ENCODE results near the gene MINK1.
"Not testable (repeated sequence)": the region's sequence is repeated elsewhere in the genome, so short reads cannot be mapped to it uniquely, and the experiment has no call there.

Gene MINK1

GRCh38 chr17:4812690-4813089 is 20.4 kb upstream of the MINK1 start:
- no peak for DNase-seq

GRCh38 chr17:4815043-4815675 is 18.0 kb upstream of the MINK1 start:
- no peak for DNase-seq

GRCh38 chr17:4816826-4817225 is 16.3 kb upstream of the MINK1 start:
- no peak for DNase-seq

GRCh38 chr17:4818276-4818675 is 14.9 kb upstream of the MINK1 start:
- no peak for DNase-seq

GRCh38 chr17:4822835-4823234 is 10.3 kb upstream of the MINK1 start:
- DNase-seq, result no peak

GRCh38 chr17:4823373-4824089 is 9.6 kb upstream of the MINK1 start:
- no peak for DNase-seq

GRCh38 chr17:4827399-4827798 is 5.7 kb upstream of the MINK1 start:
- DNase-seq, result no peak

GRCh38 chr17:4832829-4833177 is 337 bp upstream of the MINK1 start:
- DNase-seq, result not testable (repeated sequence)

GRCh38 chr17:4833941-4834680 is 971 bp downstream of the MINK1 start:
- no peak for DNase-seq

- no peak for DNase-seq
These were observed 1.5 kb downstream of the MINK1 start for GRCh38 chr17:4834681-4835020.

- no peak for DNase-seq
These were observed 3.1 kb downstream of the MINK1 start for GRCh38 chr17:4836221-4836620.

GRCh38 chr17:4837471-4838308 is 4.5 kb downstream of the MINK1 start:
- no peak for DNase-seq

- DNase-seq, result no peak
These were observed 5.2 kb downstream of the MINK1 start for GRCh38 chr17:4838309-4838785.

- no peak for DNase-seq
These were observed 6.1 kb downstream of the MINK1 start for GRCh38 chr17:4839221-4839620.

- no peak for DNase-seq
These were observed 7.1 kb downstream of the MINK1 start for GRCh38 chr17:4839965-4840892.

- DNase-seq, result no peak
These were observed 7.7 kb downstream of the MINK1 start for GRCh38 chr17:4840893-4841242.

- DNase-seq, result no peak
These were observed 9.2 kb downstream of the MINK1 start for GRCh38 chr17:4842376-4842775.

- no peak for DNase-seq
These were observed 10.3 kb downstream of the MINK1 start for GRCh38 chr17:4843321-4844000.

GRCh38 chr17:4845118-4845517 is 12.0 kb downstream of the MINK1 start:
- no peak for DNase-seq

GRCh38 chr17:4846635-4847390 is 13.7 kb downstream of the MINK1 start:
- DNase-seq, result no peak

- no peak for DNase-seq
These were observed 15.9 kb downstream of the MINK1 start for GRCh38 chr17:4849011-4849536.

Data from NCI-H1436 treated with DMSO at 0.1 percent for 48 hours (cell line).